ENCODE results near the gene OSMR. TPM values are rescaled to one million over a fixed set of nuclear protein-coding genes. Genes with fewer than 3 reads are reported as not detected.
A peak's percentile ranks its signal among the peaks of the same experiment; 100 is the strongest.

Gene OSMR
- total and polyA plus RNA-seq, 2 experiments from 2014 or later = 37.3 to 52.5 TPM

DNA sequence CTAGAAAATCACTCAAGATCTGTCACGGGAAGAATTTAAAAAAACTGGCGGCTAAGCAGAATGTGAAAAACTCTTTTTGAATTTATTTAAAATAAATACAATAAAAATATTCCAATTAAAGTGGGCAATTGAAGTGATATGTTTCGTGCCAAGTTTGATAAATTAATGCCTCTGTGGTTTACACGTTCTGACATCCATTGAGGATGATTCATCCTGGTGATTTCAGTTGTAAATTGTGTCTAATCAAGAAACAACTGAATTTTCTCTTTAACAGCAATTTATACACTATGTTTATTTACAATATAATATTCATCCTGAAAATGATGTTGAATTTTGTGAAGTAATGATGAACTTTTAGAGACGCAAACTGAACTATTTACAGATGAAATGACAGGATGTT lies 21.0 kb upstream of the OSMR start:
- Histone ChIP-seq H4K20me1 (ENCODE audit: insufficient read depth) (no peaks in the 10 kb centered on the region), H3K27me3 (replicated peaks; ENCODE audit: insufficient read depth) (no peaks in the 10 kb centered on the region), H3K4me2 (ENCODE audit: unreplicated experiment) (no peak overlapping the region), H3K36me3 (ENCODE audit: low read depth) (peaks cover 15% of the 10 kb centered on the region), H2AFZ (no peak overlapping the region), H3K9me2 (ENCODE audit: insufficient read depth) (no peaks in the 10 kb centered on the region), H3F3A (ENCODE audit: insufficient read depth) (peaks cover 10% of the 10 kb centered on the region), H3K4me3 (no peak overlapping the region), H3K9ac (no peak overlapping the region), H3K9me3 (ENCODE audit: low read depth) (no peaks in the 10 kb centered on the region), H3K27ac (no peak overlapping the region), H3K4me1 (ENCODE audit: insufficient read depth) (peaks cover 18% of the 10 kb centered on the region), H3K79me2 (ENCODE audit: insufficient read depth) (peaks cover 29% of the 10 kb centered on the region)
- DNase-seq = no peak
- TF ChIP-seq EZH2 (IDR thresholded peaks at IDR 0.05; ENCODE audit: insufficient read depth, poor library complexity, severe bottlenecking) = no peak
- TF ChIP-seq EZH2phosphoT487 (IDR thresholded peaks at IDR 0.05; ENCODE audit: insufficient read depth, low read depth) = no peak
- in situ Hi-C loops (cut with MboI) = no loop called here
- 82% methylated on average over 5 of the region's 5 CpGs for WGBS, 2 experiments (ENCODE audit: low coverage in 1 of 2, low lambda C conversion rate in 2 of 2, missing lambda C conversion rate in 2 of 2)

GRCh38 chr5:38825494-38825893 lies 20.3 kb upstream of the OSMR start:
- Histone ChIP-seq H2AFZ (no peak overlapping the region), H3K4me3 (no peak overlapping the region), H3K36me3 (ENCODE audit: low read depth) (peaks cover 15% of the 10 kb centered on the region), H3K9me3 (ENCODE audit: low read depth) (no peaks in the 10 kb centered on the region), H4K20me1 (ENCODE audit: insufficient read depth) (no peaks in the 10 kb centered on the region), H3K27ac (no peak overlapping the region), H3K4me2 (ENCODE audit: unreplicated experiment) (peak overlapping the region; percentile 24), H3K4me1 (ENCODE audit: insufficient read depth) (peaks cover 23% of the 10 kb centered on the region), H3K9me2 (ENCODE audit: insufficient read depth) (no peaks in the 10 kb centered on the region), H3K27me3 (replicated peaks; ENCODE audit: insufficient read depth) (no peaks in the 10 kb centered on the region), H3K9ac (no peak overlapping the region), H3K79me2 (ENCODE audit: insufficient read depth) (peaks cover 33% of the 10 kb centered on the region), H3F3A (ENCODE audit: insufficient read depth) (peaks cover 10% of the 10 kb centered on the region)
- 94 to 97% methylated on average over 1 of the region's 1 CpG for WGBS, 2 experiments (ENCODE audit: low coverage in 1 of 2, low lambda C conversion rate in 2 of 2, missing lambda C conversion rate in 2 of 2)
- TF ChIP-seq EZH2 (IDR thresholded peaks at IDR 0.05; ENCODE audit: insufficient read depth, poor library complexity, severe bottlenecking) = no peak
- no peak for TF ChIP-seq EZH2phosphoT487 (IDR thresholded peaks at IDR 0.05; ENCODE audit: insufficient read depth, low read depth)
- DNase-seq = peak; percentile 67
- in situ Hi-C loops (cut with MboI) = no loop called here

DNA sequence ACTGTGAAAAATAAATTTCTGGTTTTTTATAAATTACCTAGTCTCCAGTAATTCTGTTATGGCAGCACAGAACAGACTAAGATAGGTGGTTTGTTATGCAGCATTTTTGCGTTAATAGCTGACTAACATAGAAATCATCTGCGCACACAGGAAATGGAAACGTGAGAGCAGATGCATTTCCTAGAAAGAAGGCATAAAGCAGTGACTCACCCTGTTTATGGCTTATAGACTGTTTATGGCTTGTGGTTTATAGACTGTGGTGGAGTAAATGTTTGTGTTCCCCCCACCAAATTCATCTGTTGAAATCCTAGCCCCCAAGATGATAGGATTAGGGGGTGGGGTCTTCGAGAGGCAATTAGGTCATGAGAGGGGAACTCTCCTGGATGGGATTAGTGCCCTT lies 18.3 kb upstream of the OSMR start:
- Histone ChIP-seq H3K4me1 (ENCODE audit: insufficient read depth) (peaks cover 28% of the 10 kb centered on the region), H3K9ac (no peak overlapping the region), H3K9me2 (ENCODE audit: insufficient read depth) (no peaks in the 10 kb centered on the region), H3K4me2 (ENCODE audit: unreplicated experiment) (no peak overlapping the region), H3K79me2 (ENCODE audit: insufficient read depth) (peaks cover 44% of the 10 kb centered on the region), H3K27me3 (replicated peaks; ENCODE audit: insufficient read depth) (no peaks in the 10 kb centered on the region), H2AFZ (no peak overlapping the region), H3K4me3 (no peak overlapping the region), H3F3A (ENCODE audit: insufficient read depth) (peaks cover 13% of the 10 kb centered on the region), H3K36me3 (ENCODE audit: low read depth) (peaks cover 14% of the 10 kb centered on the region), H3K9me3 (ENCODE audit: low read depth) (no peaks in the 10 kb centered on the region), H3K27ac (no peak overlapping the region), H4K20me1 (ENCODE audit: insufficient read depth) (no peaks in the 10 kb centered on the region; the same call in 1 of the 2 replicates)
- 42 to 50% methylated on average over 4 of the region's 4 CpGs for WGBS, 2 experiments (ENCODE audit: low coverage in 1 of 2, low lambda C conversion rate in 2 of 2, missing lambda C conversion rate in 2 of 2)
- peak; percentile 62 for DNase-seq
- in situ Hi-C loops (cut with MboI) = no loop called here
- no peak for TF ChIP-seq EZH2phosphoT487 (IDR thresholded peaks at IDR 0.05; ENCODE audit: insufficient read depth, low read depth)

- 96 to 99% methylated on average over 3 of the region's 3 CpGs for WGBS, 2 experiments (ENCODE audit: low coverage in 1 of 2, low lambda C conversion rate in 2 of 2, missing lambda C conversion rate in 2 of 2)
- H3K9me3 ChIP-seq (ENCODE audit: low read depth) = no peaks in the 10 kb centered on the region
- DNase-seq = peak; percentile 78
- H3K36me3 ChIP-seq (ENCODE audit: low read depth) = peaks cover 9% of the 10 kb centered on the region
- H3K4me1 ChIP-seq (ENCODE audit: insufficient read depth) = peaks cover 22% of the 10 kb centered on the region
- H3K9me2 ChIP-seq (ENCODE audit: insufficient read depth) = no peaks in the 10 kb centered on the region
- H3K27ac ChIP-seq = no peak overlapping the region; the same call in 1 of the 2 replicates
- TF ChIP-seq EZH2 (IDR thresholded peaks at IDR 0.05; ENCODE audit: insufficient read depth, poor library complexity, severe bottlenecking) = no peak
- no peak for TF ChIP-seq EZH2phosphoT487 (IDR thresholded peaks at IDR 0.05; ENCODE audit: insufficient read depth, low read depth)
- in situ Hi-C loops (cut with MboI) = no loop called here
- peaks cover 8% of the 10 kb centered on the region; the same call in 1 of the 2 replicates for H3F3A ChIP-seq (ENCODE audit: insufficient read depth)
- H3K9ac ChIP-seq = no peak overlapping the region
- H3K4me2 ChIP-seq (ENCODE audit: unreplicated experiment) = no peak overlapping the region
- H3K4me3 ChIP-seq = no peak overlapping the region
- no peak overlapping the region for H2AFZ ChIP-seq
- no peaks in the 10 kb centered on the region for H3K27me3 ChIP-seq (replicated peaks; ENCODE audit: insufficient read depth)
- H3K79me2 ChIP-seq (ENCODE audit: insufficient read depth) = peaks cover 74% of the 10 kb centered on the region
- no peaks in the 10 kb centered on the region; the same call in 1 of the 2 replicates for H4K20me1 ChIP-seq (ENCODE audit: insufficient read depth)
Measured at GRCh38 chr5:38830521-38831051, 15.2 kb upstream of the OSMR start.

Measured in GM23248 (cell line).